Measurements from ENCODE around the gene NFKBIE.

GRCh38 chr6:44301106-44301505 lies 35.8 kb upstream of the NFKBIE start:
- TF ChIP-seq CTCF (conservative IDR thresholded peaks at IDR 0.05; ENCODE audit: low read length) (no peak), EZH2phosphoT487 (IDR thresholded peaks at IDR 0.05; ENCODE audit: borderline replicate concordance) (no peak)
